Trophoblast cell (in vitro differentiated cells and primary cell): ENCODE measurements around the gene RPL39L.
A peak's percentile ranks its signal among the peaks of the same experiment; 100 is the strongest.
"Not testable (repeated sequence)": the region's sequence is repeated elsewhere in the genome, so short reads cannot be mapped to it uniquely, and the experiment has no call there.

Experiments used
- DNase-seq, 2 donors: peaks; one replicate each; pipeline ENCODE4 v3.0.0-alpha.2; 2016
- H2AFZ ChIP-seq: 2 replicates; pipeline ENCODE4 v1.6.1; 2013; ENCODE audit warnings: low read length, moderate library complexity, mild to moderate bottlenecking; ENCODE audit not compliant: insufficient read depth, poor library complexity
- H2AK5ac ChIP-seq: 2 replicates; pipeline ENCODE4 v1.6.1; 2013; ENCODE audit warnings: mild to moderate bottlenecking, low read length
- H2BK120ac ChIP-seq: 2 replicates; pipeline ENCODE4 v1.6.1; 2013; ENCODE audit warnings: low read length, mild to moderate bottlenecking, moderate library complexity; ENCODE audit not compliant: insufficient read depth, poor library complexity
- H2BK12ac ChIP-seq: 2 replicates; pipeline ENCODE4 v1.6.1; 2013; ENCODE audit warnings: mild to moderate bottlenecking, low read length, moderate library complexity
- H2BK5ac ChIP-seq: 2 replicates; pipeline ENCODE4 v1.6.1; 2013; ENCODE audit warnings: low read length, low read depth, moderate library complexity, mild to moderate bottlenecking; ENCODE audit not compliant: poor library complexity
- H3K14ac ChIP-seq: 2 replicates; pipeline ENCODE4 v1.6.1; 2013; ENCODE audit warnings: mild to moderate bottlenecking, low read length
- H3K18ac ChIP-seq: 2 replicates; pipeline ENCODE4 v1.6.1; 2013; ENCODE audit warnings: mild to moderate bottlenecking, low read length
- H3K23ac ChIP-seq: 2 replicates; pipeline ENCODE4 v1.6.1; 2013; ENCODE audit warnings: low read length
- H3K27ac ChIP-seq: 2 replicates; pipeline ENCODE4 v1.5.1; 2013; ENCODE audit warnings: low read depth, mild to moderate bottlenecking, inconsistent platforms, low read length, moderate library complexity
- H3K27me3 ChIP-seq: 2 replicates; pipeline ENCODE4 v1.6.1; 2013; ENCODE audit warnings: inconsistent platforms, mild to moderate bottlenecking, low read length, moderate library complexity; ENCODE audit not compliant: insufficient read depth
- H3K36me3 ChIP-seq, 2 experiments: 1 replicate in 1 of 2; 2 replicates in 1 of 2; pipeline ENCODE4 v1.6.1; 2013; ENCODE audit warnings: low read length in 2 of 2, mild to moderate bottlenecking in 2 of 2, moderate library complexity in 1 of 2; ENCODE audit not compliant: insufficient read depth in 2 of 2, control insufficient read depth in 1 of 2
- H3K4ac ChIP-seq: 2 replicates; pipeline ENCODE4 v1.6.1; 2013; ENCODE audit warnings: low read depth, mild to moderate bottlenecking, low read length, moderate library complexity
- H3K4me1 ChIP-seq, 2 experiments: 1 replicate in 1 of 2; 2 replicates in 1 of 2; pipeline ENCODE4 v1.6.1; 2013; ENCODE audit warnings: low read length in 2 of 2, mild to moderate bottlenecking in 2 of 2, moderate library complexity in 1 of 2; ENCODE audit not compliant: insufficient read depth in 2 of 2, control insufficient read depth in 1 of 2
- H3K4me2 ChIP-seq: 2 replicates; pipeline ENCODE4 v1.6.1; 2013; ENCODE audit warnings: inconsistent platforms, mild to moderate bottlenecking, low read length, moderate library complexity
- H3K4me3 ChIP-seq: 2 replicates; pipeline ENCODE4 v1.5.1; 2013; ENCODE audit warnings: mild to moderate bottlenecking, low read depth, low read length, inconsistent platforms
- H3K79me1 ChIP-seq: one replicate; pipeline ENCODE4 v1.6.1; 2013; ENCODE audit warnings: low read length
- H3K79me2 ChIP-seq: 2 replicates; pipeline ENCODE4 v1.6.1; 2013; ENCODE audit warnings: low read length, mild to moderate bottlenecking; ENCODE audit not compliant: control insufficient read depth, insufficient read depth, poor library complexity
- H3K9ac ChIP-seq: 2 replicates; pipeline ENCODE4 v1.6.1; 2013; ENCODE audit warnings: mild to moderate bottlenecking, low read length
- H3K9me3 ChIP-seq: 2 replicates; pipeline ENCODE4 v1.6.1; 2013; ENCODE audit warnings: low read depth, mild to moderate bottlenecking, control low read depth, inconsistent platforms, low read length; ENCODE audit not compliant: insufficient read depth
- H4K12ac ChIP-seq: 2 replicates; pipeline ENCODE4 v1.6.1; 2013; ENCODE audit warnings: low read depth, mild to moderate bottlenecking, low read length, moderate library complexity
- H4K8ac ChIP-seq: 2 replicates; pipeline ENCODE4 v1.6.1; 2013; ENCODE audit warnings: low read depth, mild to moderate bottlenecking, low read length, moderate library complexity
- H4K91ac ChIP-seq: one replicate; pipeline ENCODE4 v1.6.1; 2013; ENCODE audit warnings: low read depth, mild to moderate bottlenecking, low read length, moderate library complexity
- WGBS: extraction: QIAGEN DNeasy Blood & Tissue Kit; methylation state at CpG from one replicate; pipeline ENCODE4 v1.1.7; 2013; ENCODE audit warnings: missing lambda C conversion rate; ENCODE audit not compliant: insufficient read length, insufficient coverage; ENCODE audit errors: extremely low coverage; 5-methylcytosine and 5-hydroxymethylcytosine counted together

The RPL39L gene

DNA sequence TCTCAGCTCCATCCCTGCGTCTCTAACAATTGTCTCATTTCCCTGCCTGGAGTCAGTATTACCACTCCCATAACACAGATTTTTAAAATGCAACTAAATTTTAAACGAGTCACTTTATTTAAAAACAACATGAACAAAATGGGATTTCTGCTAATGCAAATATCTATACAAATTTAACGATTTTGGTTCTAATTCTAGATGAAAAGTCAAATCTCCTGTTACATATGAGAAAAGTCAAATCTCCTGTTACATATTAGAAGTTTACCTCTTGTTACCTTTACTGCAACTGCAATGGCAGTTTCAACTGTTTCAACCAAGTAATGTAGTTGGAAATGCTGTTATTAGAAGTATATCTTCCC is 578 bp upstream of the RPL39L start:
- no peak overlapping the region for H3K23ac ChIP-seq
- H3K9me3 ChIP-seq: peaks cover 1% of the 10 kb centered on the region
- H3K79me1 ChIP-seq: peaks cover 7% of the 10 kb centered on the region
- peaks cover 4% of the 10 kb centered on the region for H3K27me3 ChIP-seq
- H3K4ac ChIP-seq: no peak overlapping the region
- no peak overlapping the region for H3K27ac ChIP-seq
- H2BK12ac ChIP-seq: no peak overlapping the region
- no peak overlapping the region for H2AFZ ChIP-seq
- no peak overlapping the region for H4K12ac ChIP-seq
- H3K18ac ChIP-seq: no peak overlapping the region
- no peak for DNase-seq
- no peak overlapping the region for H3K4me3 ChIP-seq
- H4K91ac ChIP-seq: no peak overlapping the region
- H2AK5ac ChIP-seq: no peak overlapping the region
- H3K4me2 ChIP-seq: no peak overlapping the region
- H3K9ac ChIP-seq: no peak overlapping the region
- peaks cover 0 to 7% of the 10 kb centered on the region in 2 experiments for H3K4me1 ChIP-seq
- H2BK120ac ChIP-seq: no peak overlapping the region
- no peak overlapping the region for H3K14ac ChIP-seq
- no peak overlapping the region for H2BK5ac ChIP-seq
- H3K79me2 ChIP-seq: peaks cover 4% of the 10 kb centered on the region
- no CpG with 5 or more reads among the region's 3 CpGs for WGBS
- no peak overlapping the region for H4K8ac ChIP-seq
- H3K36me3 ChIP-seq: peaks cover 0 to 2% of the 10 kb centered on the region in 2 experiments

GRCh38 chr3:187136936-187137335 is 2.4 kb downstream of the RPL39L start:
- no CpG with 5 or more reads among the region's 4 CpGs for WGBS

DNA sequence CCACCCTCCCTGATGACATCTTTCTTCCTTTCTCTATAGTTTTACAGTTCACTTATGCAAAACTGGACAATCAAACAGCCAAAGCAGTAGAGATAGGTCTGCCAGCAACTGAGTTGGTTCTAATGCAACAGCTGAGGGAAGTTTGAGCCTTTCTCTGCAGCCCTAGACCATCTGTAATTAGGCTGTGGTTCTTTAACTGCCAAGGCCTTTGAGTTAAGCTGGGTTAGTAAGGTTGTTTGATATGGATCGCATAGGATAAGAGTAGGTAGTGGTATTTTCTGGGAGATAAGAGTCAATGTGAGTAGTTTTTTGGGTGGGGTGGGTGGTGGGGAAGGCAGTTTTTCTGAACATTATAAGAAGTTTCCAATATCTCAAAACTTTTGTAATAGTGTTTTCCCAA is 3.0 kb downstream of the RPL39L start:
- H3K4ac ChIP-seq: no peak overlapping the region
- H3K27me3 ChIP-seq: no peaks in the 10 kb centered on the region
- no peak overlapping the region for H3K23ac ChIP-seq
- H4K91ac ChIP-seq: no peak overlapping the region
- no peak for DNase-seq
- no peak overlapping the region for H2BK12ac ChIP-seq
- no peak overlapping the region for H3K18ac ChIP-seq
- H3K79me1 ChIP-seq: peaks cover 7% of the 10 kb centered on the region
- H3K4me3 ChIP-seq: no peak overlapping the region
- H4K8ac ChIP-seq: no peak overlapping the region
- peak overlapping the region; percentile 12 for H3K9ac ChIP-seq
- no peak overlapping the region for H4K12ac ChIP-seq
- H3K36me3 ChIP-seq: peaks cover 0 to 2% of the 10 kb centered on the region in 2 experiments
- no peak overlapping the region for H2BK5ac ChIP-seq
- H3K27ac ChIP-seq: no peak overlapping the region
- peaks cover 0 to 9% of the 10 kb centered on the region in 2 experiments for H3K4me1 ChIP-seq
- H3K4me2 ChIP-seq: no peak overlapping the region
- no peak overlapping the region for H3K14ac ChIP-seq
- no peak overlapping the region for H2BK120ac ChIP-seq
- H2AFZ ChIP-seq: no peak overlapping the region
- H3K79me2 ChIP-seq: peaks cover 4% of the 10 kb centered on the region
- no peak overlapping the region for H2AK5ac ChIP-seq
- WGBS: no CpG with 5 or more reads among the region's 1 CpG
- peaks cover 1% of the 10 kb centered on the region for H3K9me3 ChIP-seq

More at GRCh38 chr3:187136936-187137335, 2.4 kb downstream of the RPL39L start:
- peak in 1 of 2 donors; percentile 16 for DNase-seq
- no peak overlapping the region for H2BK12ac ChIP-seq
- H3K79me1 ChIP-seq: peaks cover 7% of the 10 kb centered on the region
- H2AK5ac ChIP-seq: no peak overlapping the region
- H3K4ac ChIP-seq: no peak overlapping the region
- H3K27ac ChIP-seq: no peak overlapping the region
- H4K12ac ChIP-seq: no peak overlapping the region
- H3K4me3 ChIP-seq: no peak overlapping the region
- no peak overlapping the region for H2BK5ac ChIP-seq
- H3K9ac ChIP-seq: no peak overlapping the region
- peaks cover 1% of the 10 kb centered on the region for H3K9me3 ChIP-seq
- peaks cover 0 to 9% of the 10 kb centered on the region in 2 experiments for H3K4me1 ChIP-seq
- no peak overlapping the region for H2BK120ac ChIP-seq
- H3K4me2 ChIP-seq: no peak overlapping the region
- no peak overlapping the region for H3K23ac ChIP-seq
- peaks cover 0 to 2% of the 10 kb centered on the region in 2 experiments for H3K36me3 ChIP-seq
- no peak overlapping the region for H3K14ac ChIP-seq
- H4K8ac ChIP-seq: no peak overlapping the region
- no peak overlapping the region for H3K18ac ChIP-seq
- no peak overlapping the region for H2AFZ ChIP-seq
- H4K91ac ChIP-seq: no peak overlapping the region
- H3K79me2 ChIP-seq: peaks cover 4% of the 10 kb centered on the region
- no peaks in the 10 kb centered on the region for H3K27me3 ChIP-seq

DNA sequence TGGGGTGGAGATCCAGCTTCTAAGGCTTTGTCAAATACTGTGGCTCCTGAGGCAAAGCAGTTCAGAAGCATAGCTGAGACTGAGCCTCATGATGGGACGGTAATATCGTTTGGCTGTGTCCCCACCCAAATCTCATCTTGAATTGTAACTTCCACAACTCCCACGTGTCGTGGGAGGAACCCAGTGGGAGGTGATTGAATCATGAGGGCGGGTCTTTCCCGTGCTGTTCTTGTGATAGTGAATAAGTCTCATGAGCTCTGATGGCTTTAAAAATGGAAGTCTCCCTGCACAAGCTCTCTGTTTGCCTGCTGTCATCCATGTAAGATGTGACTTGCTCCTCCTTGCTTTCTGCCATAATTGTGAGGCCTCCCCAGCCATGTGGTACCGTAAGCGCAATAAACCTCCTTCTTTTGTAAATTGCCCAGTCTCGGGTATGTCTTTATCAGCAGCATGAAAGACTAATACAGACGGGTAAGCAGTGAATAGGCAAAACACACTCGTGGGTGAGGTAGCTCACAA is 4.1 kb downstream of the RPL39L start:
- H3K27ac ChIP-seq, H4K12ac ChIP-seq, H3K9me3 ChIP-seq, H3K4ac ChIP-seq, H3K14ac ChIP-seq, H2BK120ac ChIP-seq, H4K8ac ChIP-seq, H4K91ac ChIP-seq, H2AK5ac ChIP-seq, H3K4me2 ChIP-seq, H3K79me2 ChIP-seq, H2BK12ac ChIP-seq, H3K9ac ChIP-seq, DNase-seq, H3K4me3 ChIP-seq, H3K36me3 ChIP-seq, H3K18ac ChIP-seq, H3K23ac ChIP-seq, H2AFZ ChIP-seq, H3K27me3 ChIP-seq, H3K79me1 ChIP-seq, H2BK5ac ChIP-seq, H3K4me1 ChIP-seq: not testable (repeated sequence)
- no CpG with 5 or more reads among the region's 11 CpGs for WGBS
